ELR (cell line): ENCODE data around the gene TMUB2.

Experiments
- DNase-seq: peaks from one replicate; pipeline ENCODE4 v3.0.0-alpha.2; 2015; ENCODE audit warnings: low read depth

Gene TMUB2

GRCh38 chr17:44202756-44203155 lies 16.0 kb downstream of the TMUB2 start:
- DNase-seq = no peak

- DNase-seq = peak; percentile 76
Measured at GRCh38 chr17:44203731-44204440, 17.1 kb downstream of the TMUB2 start.

GRCh38 chr17:44204441-44204882 lies 17.7 kb downstream of the TMUB2 start:
- peak; percentile 84 for DNase-seq

- DNase-seq = peak; percentile 42
Measured at GRCh38 chr17:44205962-44206824, 19.4 kb downstream of the TMUB2 start.

- no peak for DNase-seq
Measured at GRCh38 chr17:44206825-44207155, 20.0 kb downstream of the TMUB2 start.

- DNase-seq = no peak
Measured at GRCh38 chr17:44207319-44207718, 20.5 kb downstream of the TMUB2 start.

GRCh38 chr17:44207743-44208142 lies 21.0 kb downstream of the TMUB2 start:
- DNase-seq = no peak

GRCh38 chr17:44209786-44210341 lies 23.1 kb downstream of the TMUB2 start:
- peak; percentile 67 for DNase-seq

GRCh38 chr17:44210342-44211192 lies 23.8 kb downstream of the TMUB2 start:
- DNase-seq = peak; percentile 89

- no peak for DNase-seq
Measured at GRCh38 chr17:44211281-44212265, 24.8 kb downstream of the TMUB2 start.

GRCh38 chr17:44212507-44213402 lies 26.0 kb downstream of the TMUB2 start:
- no peak for DNase-seq

- DNase-seq = no peak
Measured at GRCh38 chr17:44213403-44214229, 26.8 kb downstream of the TMUB2 start.

GRCh38 chr17:44214230-44214494 lies 27.4 kb downstream of the TMUB2 start:
- no peak for DNase-seq

- DNase-seq = no peak
Measured at GRCh38 chr17:44214896-44215295, 28.1 kb downstream of the TMUB2 start.

- no peak for DNase-seq
Measured at GRCh38 chr17:44216173-44216572, 29.4 kb downstream of the TMUB2 start.

- DNase-seq = no peak
Measured at GRCh38 chr17:44216694-44217093, 29.9 kb downstream of the TMUB2 start.

GRCh38 chr17:44217738-44218343 lies 31.1 kb downstream of the TMUB2 start:
- DNase-seq = no peak

- DNase-seq = peak; percentile 96
Measured at GRCh38 chr17:44218344-44219107, 31.8 kb downstream of the TMUB2 start.
